Panc1 (cell line): ENCODE data around the gene RASL10A.

Source experiments
- CTCF ChIP-seq: fragments of 450-650 bp; IDR thresholded peaks from 2 replicates; pipeline ENCODE4 v1.5.1; 2017; ENCODE audit warnings: mild to moderate bottlenecking
- POLR2AphosphoS5 ChIP-seq: IDR thresholded peaks from 2 replicates; pipeline ENCODE4 v1.6.1; 2012; ENCODE audit warnings: mild to moderate bottlenecking, low read depth, low read length, moderate library complexity
- REST ChIP-seq, 2 experiments: IDR thresholded peaks; 2 replicates each; pipeline ENCODE4 v1.6.1; 2011 to 2012; ENCODE audit warnings: low read depth in 2 of 2, control low read depth in 1 of 2, low read length in 1 of 2, mild to moderate bottlenecking in 1 of 2, moderate library complexity in 1 of 2; ENCODE audit not compliant: insufficient read depth in 1 of 2

- TF ChIP-seq POLR2AphosphoS5 = no peak
- no peak for TF ChIP-seq CTCF
- no peak for TF ChIP-seq REST (IDR thresholded peaks at IDR 0.05; ENCODE audit: insufficient read depth in 1 of 2, low read depth in 2 of 2, low read length in 1 of 2)
Observed at GRCh38 chr22:29331658-29332300, 16.3 kb upstream of the RASL10A start.
